ENCODE measurements around the gene GCGR.

GRCh38 chr17:81794509-81794908 is 9.4 kb upstream of the GCGR start:
- TF ChIP-seq POLR2A (IDR thresholded peaks at IDR 0.05) = no peak
- TF ChIP-seq, protein P1, sequence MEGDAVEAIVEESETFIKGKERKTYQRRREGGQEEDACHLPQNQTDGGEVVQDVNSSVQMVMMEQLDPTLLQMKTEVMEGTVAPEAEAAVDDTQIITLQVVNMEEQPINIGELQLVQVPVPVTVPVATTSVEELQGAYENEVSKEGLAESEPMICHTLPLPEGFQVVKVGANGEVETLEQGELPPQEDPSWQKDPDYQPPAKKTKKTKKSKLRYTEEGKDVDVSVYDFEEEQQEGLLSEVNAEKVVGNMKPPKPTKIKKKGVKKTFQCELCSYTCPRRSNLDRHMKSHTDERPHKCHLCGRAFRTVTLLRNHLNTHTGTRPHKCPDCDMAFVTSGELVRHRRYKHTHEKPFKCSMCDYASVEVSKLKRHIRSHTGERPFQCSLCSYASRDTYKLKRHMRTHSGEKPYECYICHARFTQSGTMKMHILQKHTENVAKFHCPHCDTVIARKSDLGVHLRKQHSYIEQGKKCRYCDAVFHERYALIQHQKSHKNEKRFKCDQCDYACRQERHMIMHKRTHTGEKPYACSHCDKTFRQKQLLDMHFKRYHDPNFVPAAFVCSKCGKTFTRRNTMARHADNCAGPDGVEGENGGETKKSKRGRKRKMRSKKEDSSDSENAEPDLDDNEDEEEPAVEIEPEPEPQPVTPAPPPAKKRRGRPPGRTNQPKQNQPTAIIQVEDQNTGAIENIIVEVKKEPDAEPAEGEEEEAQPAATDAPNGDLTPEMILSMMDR (IDR thresholded peaks at IDR 0.05) = no peak
